DND-41 (cell line): ENCODE measurements around the gene SMYD5.

ENCODE experiments used
- ATAC-seq: fragments of 200-7000 bp; cut with Tn5 transposase; 3 replicates; pipeline ENCODE4 v1.9.1; 2021; ENCODE audit warnings: low read depth; ENCODE audit not compliant: insufficient read depth
- DNase-seq: peaks from one replicate; pipeline ENCODE4 v3.0.0-alpha.2; 2020
- H2AFZ ChIP-seq: 2 replicates; pipeline ENCODE4 v1.6.0; 2012; ENCODE audit warnings: low read depth, low read length
- H3K27ac ChIP-seq: 2 replicates; pipeline ENCODE4 v1.5.1; 2012; ENCODE audit warnings: low read length, inconsistent platforms
- H3K27me3 ChIP-seq: fragments of 200-600 bp; sonication (generic); 2 replicates; pipeline ENCODE4 v1.6.0; 2012; ENCODE audit warnings: low read length, mild to moderate bottlenecking, inconsistent platforms; ENCODE audit not compliant: insufficient read depth, poor library complexity
- H3K36me3 ChIP-seq: 2 replicates; pipeline ENCODE4 v1.5.1; 2012; ENCODE audit warnings: low read length, inconsistent platforms; ENCODE audit not compliant: insufficient read depth
- H3K4me1 ChIP-seq: 2 replicates; pipeline ENCODE4 v1.5.1; 2012; ENCODE audit warnings: mild to moderate bottlenecking, low read length; ENCODE audit not compliant: insufficient read depth
- H3K4me2 ChIP-seq: 2 replicates; pipeline ENCODE4 v1.6.0; 2012; ENCODE audit warnings: mild to moderate bottlenecking, moderate library complexity, low read length, inconsistent platforms; ENCODE audit not compliant: insufficient read depth
- H3K4me3 ChIP-seq, 2 experiments: fragments of 200-600 bp in 1 of 2; shearing (Covaris generic) in 1 of 2; 2 replicates each; pipeline ENCODE4 v1.5.1; 2012 to 2016; ENCODE audit warnings: inconsistent platforms in 2 of 2, low read length in 2 of 2, mild to moderate bottlenecking in 2 of 2, low read depth in 1 of 2, moderate library complexity in 1 of 2
- H3K79me2 ChIP-seq: 2 replicates; pipeline ENCODE4 v1.6.0; 2012; ENCODE audit warnings: low read length, inconsistent platforms; ENCODE audit not compliant: insufficient read depth
- H3K9ac ChIP-seq: 2 replicates; pipeline ENCODE4 v1.6.0; 2012; ENCODE audit warnings: low read depth, mild to moderate bottlenecking, inconsistent platforms, low read length, moderate library complexity
- H3K9me3 ChIP-seq: 2 replicates; pipeline ENCODE4 v1.5.1; 2012; ENCODE audit warnings: low read length, moderate library complexity, mild to moderate bottlenecking, inconsistent platforms; ENCODE audit not compliant: insufficient read depth, severe bottlenecking
- H4K20me1 ChIP-seq: 2 replicates; pipeline ENCODE4 v1.6.0; 2012; ENCODE audit warnings: low read length; ENCODE audit not compliant: insufficient read depth
- CTCF ChIP-seq: IDR thresholded peaks from 2 replicates; pipeline ENCODE4 v1.5.1; 2012; ENCODE audit warnings: borderline replicate concordance, low read length, moderate library complexity, mild to moderate bottlenecking; ENCODE audit not compliant: poor library complexity, severe bottlenecking; ENCODE audit errors: extremely low read depth
- EZH2 ChIP-seq: IDR thresholded peaks from 3 replicates; pipeline ENCODE4 v1.6.1; 2012; ENCODE audit warnings: borderline replicate concordance, low read depth, mild to moderate bottlenecking, moderate library complexity, low read length, inconsistent platforms; ENCODE audit not compliant: severe bottlenecking

Gene SMYD5

DNA sequence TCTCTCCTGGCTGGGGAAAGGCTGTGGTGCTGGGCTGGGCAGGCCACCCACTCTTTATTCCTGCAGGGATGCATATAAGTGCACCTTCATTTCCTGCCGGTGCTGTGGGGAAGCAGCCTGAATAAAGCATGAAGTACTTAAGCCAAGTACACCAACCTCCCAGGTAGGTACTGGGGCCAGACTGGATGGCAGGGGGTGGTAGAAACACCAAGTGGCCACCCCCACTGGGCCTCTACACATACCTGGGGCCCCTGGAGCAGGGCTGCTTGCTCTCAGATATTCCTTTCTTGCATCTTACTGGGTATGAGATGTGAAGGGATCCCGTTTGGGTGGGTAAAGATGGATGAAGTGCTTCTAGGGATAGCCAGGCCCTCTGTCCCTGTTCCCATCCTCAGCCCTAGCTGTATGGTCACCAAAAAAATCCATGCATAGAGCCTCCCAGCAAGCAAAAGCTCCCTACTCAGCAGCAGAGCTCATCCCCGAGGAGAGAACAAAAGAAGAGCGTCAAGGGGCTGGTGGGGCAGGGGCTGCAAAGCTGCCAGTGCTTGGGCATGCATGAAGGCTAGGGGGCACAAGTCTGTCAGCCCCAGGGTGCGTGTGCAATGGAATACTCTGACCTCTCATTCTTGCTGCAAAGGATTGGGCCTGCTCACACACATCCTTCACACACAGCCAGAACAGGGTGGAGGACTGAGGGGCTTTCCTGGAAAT is 42.0 kb downstream of the SMYD5 start:
- Histone ChIP-seq H3K4me2 (no peak overlapping the region), H4K20me1 (peaks cover 23% of the 10 kb centered on the region; the same call in 1 of the 2 replicates), H3K36me3 (peaks cover 82% of the 10 kb centered on the region), H2AFZ (no peak overlapping the region), H3K79me2 (no peaks in the 10 kb centered on the region), H3K9ac (no peak overlapping the region), H3K27me3 (no peaks in the 10 kb centered on the region), H3K4me3 (no peak overlapping the region), H3K27ac (no peak overlapping the region), H3K9me3 (no peaks in the 10 kb centered on the region), H3K4me1 (no peaks in the 10 kb centered on the region)
- DNase-seq (no peak), ATAC-seq (peak; percentile 5; the same call in 1 of the 3 replicates)
- TF ChIP-seq EZH2 (no peak), CTCF (no peak)

DNA sequence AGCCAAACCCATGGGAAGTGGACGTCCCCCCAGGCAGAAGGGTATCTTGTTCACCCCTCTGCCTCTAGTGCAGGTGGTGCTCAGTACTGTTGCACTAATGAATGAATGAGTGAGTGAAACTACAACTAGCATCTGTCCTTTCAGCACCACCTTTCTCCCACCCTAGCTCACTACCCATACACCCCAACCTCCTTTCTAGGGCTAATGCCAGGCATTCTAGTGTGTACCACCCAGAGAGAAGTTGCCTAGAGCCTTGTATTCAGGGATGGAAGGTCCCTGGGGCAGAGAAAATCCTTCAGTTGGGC is 42.5 kb downstream of the SMYD5 start:
- no peak overlapping the region for H3K4me2 ChIP-seq
- no peaks in the 10 kb centered on the region for H3K9me3 ChIP-seq
- no peaks in the 10 kb centered on the region for H3K79me2 ChIP-seq
- no peak for DNase-seq
- TF ChIP-seq EZH2 (no peak), CTCF (no peak)
- peaks cover 23% of the 10 kb centered on the region; the same call in 1 of the 2 replicates for H4K20me1 ChIP-seq
- H3K4me1 ChIP-seq, result no peaks in the 10 kb centered on the region
- H2AFZ ChIP-seq, result no peak overlapping the region
- no peaks in the 10 kb centered on the region for H3K27me3 ChIP-seq
- peak; percentile 15; the same call in 2 of the 3 replicates for ATAC-seq
- H3K36me3 ChIP-seq, result peaks cover 82% of the 10 kb centered on the region
- H3K4me3 ChIP-seq, result no peak overlapping the region
- no peak overlapping the region for H3K9ac ChIP-seq
- H3K27ac ChIP-seq, result no peak overlapping the region

DNA sequence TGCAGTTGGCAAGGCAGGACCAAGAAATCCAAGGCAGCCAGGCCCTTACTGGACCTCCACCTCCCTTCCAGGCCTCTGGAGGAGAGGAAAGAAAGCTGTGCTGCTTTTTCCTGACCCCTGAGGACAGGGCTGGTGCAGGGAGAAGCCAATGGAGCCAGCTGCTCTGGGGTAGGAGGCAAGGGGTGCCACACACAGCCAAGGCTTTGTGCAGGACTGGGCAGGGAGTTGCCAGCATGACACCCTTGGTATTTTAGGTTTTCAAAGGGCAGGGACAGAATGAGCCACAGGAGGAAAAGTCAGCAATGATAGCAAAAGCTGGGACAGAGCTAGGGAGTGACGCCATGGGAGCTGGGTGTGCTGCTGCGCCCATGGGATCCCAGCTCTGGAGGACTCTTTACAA is 43.0 kb downstream of the SMYD5 start:
- DNase-seq (no peak), ATAC-seq (no peak)
- TF ChIP-seq CTCF, result no peak
- no peak for TF ChIP-seq EZH2
- Histone ChIP-seq H3K4me3 (no peak overlapping the region), H4K20me1 (peaks cover 23% of the 10 kb centered on the region; the same call in 1 of the 2 replicates), H3K79me2 (no peaks in the 10 kb centered on the region), H3K27ac (no peak overlapping the region; the same call in 1 of the 2 replicates), H3K9ac (no peak overlapping the region), H3K9me3 (no peaks in the 10 kb centered on the region), H3K36me3 (peaks cover 78% of the 10 kb centered on the region), H2AFZ (no peak overlapping the region), H3K27me3 (no peaks in the 10 kb centered on the region), H3K4me1 (no peaks in the 10 kb centered on the region), H3K4me2 (no peak overlapping the region)
